OCI-LY7 (cell line): ENCODE data around the gene EMSY. TPM values are rescaled to one million over a fixed set of nuclear protein-coding genes. Genes with fewer than 3 reads are reported as not detected.

Experiments
- BruUV-seq: library from RNA; stranded (reverse); fragments of 400-500 nt; replicated peaks from 2 replicates; lab custom pipeline; 2021; lab: Mats Ljungman, UMichigan
- CTCF ChIA-PET: fragments of 300-600 bp; sonication (Branson Sonifier 250); formaldehyde crosslinking; loops from one replicate; lab custom pipeline; 2022; ENCODE audit warnings: antibody characterized with exemption; ENCODE audit not compliant: unreplicated experiment; lab: Charles Lee
- POLR2A ChIA-PET: fragments of 300-600 bp; sonication (Branson Sonifier 250); formaldehyde crosslinking; loops from one replicate; lab custom pipeline; 2022; ENCODE audit warnings: antibody characterized with exemption; lab: Charles Lee
- DNase-seq: peaks from one replicate; pipeline ENCODE4 v3.0.0-alpha.2; 2015; ENCODE audit warnings: low spot score
- H2AFZ ChIP-seq: fragments of 200-600 bp; sonication (generic), shearing (Covaris generic); 2 replicates; pipeline ENCODE4 v1.6.1; 2014; ENCODE audit warnings: mild to moderate bottlenecking, antibody characterized with exemption, low read length, moderate library complexity
- H3K27ac ChIP-seq: fragments of 200-600 bp; sonication (generic); 2 replicates; pipeline ENCODE4 v1.5.1; 2014; ENCODE audit warnings: mixed run types, low read depth, mild to moderate bottlenecking, moderate library complexity, low read length, inconsistent platforms; ENCODE audit not compliant: poor library complexity, severe bottlenecking
- H3K36me3 ChIP-seq: fragments of 200-600 bp; sonication (generic); 2 replicates; pipeline ENCODE4 v1.6.1; 2014; ENCODE audit warnings: mild to moderate bottlenecking, antibody characterized with exemption, low read length, moderate library complexity, mixed read lengths; ENCODE audit not compliant: insufficient read depth
- H3K4me1 ChIP-seq: fragments of 200-600 bp; sonication (generic); 2 replicates; pipeline ENCODE4 v1.5.1; 2014; ENCODE audit warnings: mild to moderate bottlenecking, low read length; ENCODE audit not compliant: insufficient read depth, poor library complexity, severe bottlenecking
- H3K4me2 ChIP-seq: fragments of 200-600 bp; sonication (generic); 2 replicates; pipeline ENCODE4 v1.6.1; 2014; ENCODE audit warnings: mild to moderate bottlenecking, low read length
- H3K4me3 ChIP-seq: fragments of 200-600 bp; sonication (generic); 2 replicates; pipeline ENCODE4 v1.5.1; 2014; ENCODE audit warnings: mild to moderate bottlenecking, low read depth, low read length; ENCODE audit not compliant: poor library complexity, severe bottlenecking
- H3K79me2 ChIP-seq: fragments of 200-600 bp; sonication (generic); 2 replicates; pipeline ENCODE4 v1.6.1; 2016; ENCODE audit warnings: low read depth, mild to moderate bottlenecking, low read length, moderate library complexity, mixed read lengths; ENCODE audit not compliant: insufficient read depth
- H3K9me2 ChIP-seq: fragments of 200-600 bp; sonication (generic); 2 replicates; pipeline ENCODE4 v1.6.1; 2016; ENCODE audit warnings: mild to moderate bottlenecking, low read length, mixed read lengths; ENCODE audit not compliant: insufficient read depth
- H3K9me3 ChIP-seq: fragments of 200-600 bp; sonication (generic); 2 replicates; pipeline ENCODE4 v1.6.1; 2014; ENCODE audit warnings: mild to moderate bottlenecking, mixed run types, low read length, mixed read lengths
- H4K20me1 ChIP-seq: fragments of 200-600 bp; sonication (generic); 2 replicates; pipeline ENCODE4 v1.6.1; 2014; ENCODE audit warnings: mild to moderate bottlenecking, antibody characterized with exemption, low read length, moderate library complexity, mixed read lengths; ENCODE audit not compliant: insufficient read depth
- EZH2phosphoT487 ChIP-seq: fragments of 200-600 bp; sonication (generic); IDR thresholded peaks from 2 replicates; pipeline ENCODE4 v1.6.1; 2018; ENCODE audit warnings: low read depth, borderline replicate concordance, mild to moderate bottlenecking, mixed run types, antibody characterized with exemption, low read length, moderate library complexity, mixed read lengths
- intact Hi-C: fragments of 100-400 bp; cut with micrococcal nuclease; formaldehyde crosslinking; loops from one replicate; pipeline ENCODE4 v1.10.0; 2022; ENCODE audit not compliant: unreplicated experiment
- total RNA-seq, 2 experiments: library from RNA; depleted of rRNA in 1 of 2; stranded (reverse); fragments of >200 nt in 1 of 2; shearing (Covaris generic) in 1 of 2; gene quantifications; 2 replicates each; pipeline ENCODE4 v1.2.3, GENCODE V29; 2014 to 2022
- TF ChIP-seq, protein P1 (sequence below): fragments of 200-600 bp; sonication (generic); conservative IDR thresholded peaks from 2 replicates; pipeline ENCODE4 v1.5.1; 2014; ENCODE audit warnings: mild to moderate bottlenecking, antibody characterized with exemption, low read length, moderate library complexity, mixed read lengths

The EMSY gene
- total RNA-seq, 2 experiments from 2014 or later = 26.3 to 29.8 TPM

DNA sequence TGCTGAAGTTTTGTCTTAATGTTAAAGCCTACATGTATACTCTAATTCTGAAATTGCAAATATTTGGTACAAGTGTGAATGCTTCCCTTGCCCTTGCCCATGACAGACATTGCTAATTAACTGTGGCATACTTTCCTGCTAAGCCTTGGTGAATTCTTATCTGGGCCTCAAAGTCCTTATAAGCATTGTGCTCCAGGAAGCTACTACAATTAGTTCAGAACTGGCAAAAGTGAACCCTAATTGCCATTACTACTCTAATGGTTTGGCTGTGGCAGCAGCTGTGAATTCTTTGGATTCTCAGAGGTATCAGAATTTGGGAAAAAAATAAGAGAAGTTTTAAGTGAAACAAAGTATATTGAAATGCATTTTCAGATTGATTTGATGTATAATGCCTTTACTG is 24.3 kb downstream of the EMSY start:
- no peaks in the 10 kb centered on the region for H3K79me2 ChIP-seq
- ChIA-PET CTCF (no interaction called here), POLR2A (interaction anchor here (0.6 to 1.6 kb wide), 4 partner anchors 11 to 26 kb away, joined by 3 to 5 read pairs (median 4); no protein-coding TSS in a partner anchor)
- BruUV-seq = no TSS peak
- no peak overlapping the region for H3K4me3 ChIP-seq
- H3K4me1 ChIP-seq = no peaks in the 10 kb centered on the region
- no peak overlapping the region for H3K27ac ChIP-seq
- H3K9me3 ChIP-seq = no peaks in the 10 kb centered on the region
- H3K4me2 ChIP-seq = no peak overlapping the region
- no peaks in the 10 kb centered on the region for H4K20me1 ChIP-seq
- intact Hi-C loops = no loop called here
- no peak for DNase-seq
- TF ChIP-seq, protein P1, sequence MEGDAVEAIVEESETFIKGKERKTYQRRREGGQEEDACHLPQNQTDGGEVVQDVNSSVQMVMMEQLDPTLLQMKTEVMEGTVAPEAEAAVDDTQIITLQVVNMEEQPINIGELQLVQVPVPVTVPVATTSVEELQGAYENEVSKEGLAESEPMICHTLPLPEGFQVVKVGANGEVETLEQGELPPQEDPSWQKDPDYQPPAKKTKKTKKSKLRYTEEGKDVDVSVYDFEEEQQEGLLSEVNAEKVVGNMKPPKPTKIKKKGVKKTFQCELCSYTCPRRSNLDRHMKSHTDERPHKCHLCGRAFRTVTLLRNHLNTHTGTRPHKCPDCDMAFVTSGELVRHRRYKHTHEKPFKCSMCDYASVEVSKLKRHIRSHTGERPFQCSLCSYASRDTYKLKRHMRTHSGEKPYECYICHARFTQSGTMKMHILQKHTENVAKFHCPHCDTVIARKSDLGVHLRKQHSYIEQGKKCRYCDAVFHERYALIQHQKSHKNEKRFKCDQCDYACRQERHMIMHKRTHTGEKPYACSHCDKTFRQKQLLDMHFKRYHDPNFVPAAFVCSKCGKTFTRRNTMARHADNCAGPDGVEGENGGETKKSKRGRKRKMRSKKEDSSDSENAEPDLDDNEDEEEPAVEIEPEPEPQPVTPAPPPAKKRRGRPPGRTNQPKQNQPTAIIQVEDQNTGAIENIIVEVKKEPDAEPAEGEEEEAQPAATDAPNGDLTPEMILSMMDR = no peak
- TF ChIP-seq EZH2phosphoT487 = no peak
- no peaks in the 10 kb centered on the region for H3K9me2 ChIP-seq
- peaks cover 80% of the 10 kb centered on the region for H3K36me3 ChIP-seq
- H2AFZ ChIP-seq = no peak overlapping the region

GRCh38 chr11:76471382-76471781 is 26.6 kb downstream of the EMSY start:
- DNase-seq = no peak
- Histone ChIP-seq H3K36me3 (peaks cover 81% of the 10 kb centered on the region), H3K4me1 (no peaks in the 10 kb centered on the region), H3K9me2 (no peaks in the 10 kb centered on the region), H4K20me1 (no peaks in the 10 kb centered on the region), H3K9me3 (no peaks in the 10 kb centered on the region), H3K4me3 (no peak overlapping the region), H3K27ac (no peak overlapping the region), H2AFZ (no peak overlapping the region), H3K4me2 (no peak overlapping the region), H3K79me2 (no peaks in the 10 kb centered on the region)
- TF ChIP-seq EZH2phosphoT487 = no peak
- TF ChIP-seq, protein P1 = no peak
- POLR2A ChIA-PET = no interaction called here
- CTCF ChIA-PET = no interaction called here
- BruUV-seq = no TSS peak
- intact Hi-C loops = no loop called here

- Histone ChIP-seq H3K27ac (no peak overlapping the region), H3K9me3 (no peaks in the 10 kb centered on the region), H3K4me2 (no peak overlapping the region), H3K4me3 (no peak overlapping the region), H3K79me2 (no peaks in the 10 kb centered on the region), H2AFZ (no peak overlapping the region), H3K36me3 (peaks cover 48% of the 10 kb centered on the region), H3K9me2 (no peaks in the 10 kb centered on the region), H3K4me1 (no peaks in the 10 kb centered on the region), H4K20me1 (no peaks in the 10 kb centered on the region)
- no TSS peak for BruUV-seq
- TF ChIP-seq EZH2phosphoT487 = no peak
- TF ChIP-seq, protein P1 = no peak
- intact Hi-C loops = no loop called here
- DNase-seq = no peak
- ChIA-PET CTCF (no interaction called here), POLR2A (no interaction called here)
Measured at GRCh38 chr11:76480241-76480640, 35.4 kb downstream of the EMSY start.
